ENCODE results near the gene ATP4B. TPM values are rescaled to one million over a fixed set of nuclear protein-coding genes. Genes with fewer than 3 reads are reported as not detected.

Gene ATP4B
- total and polyA plus RNA-seq, 2 donors from 2014 or later, result 0.16 to 0.45 TPM

- peak; percentile 44 to 61 (median 54) for DNase-seq
- no peak for TF ChIP-seq CTCF (IDR thresholded peaks at IDR 0.05; ENCODE audit: borderline replicate concordance, extremely low read depth, insufficient read depth)
- H3K4me3 ChIP-seq (ENCODE audit: low read length in 3 of 3), result no peak overlapping the region
These were observed 2.5 kb downstream of the ATP4B start for GRCh38 chr13:113655346-113656002.

GRCh38 chr13:113654591-113655345 is 3.2 kb downstream of the ATP4B start:
- FAIRE-seq (no peak), DNase-seq (peak in 2 of 5 donors; percentile 50 to 65)
- Histone ChIP-seq H3K4me1 (ENCODE audit: control insufficient read depth in 2 of 3, insufficient read depth in 2 of 3, low read depth in 1 of 3, low read length in 3 of 3) (peaks cover 0 to 2% (median 0%) of the 10 kb centered on the region in 3 donors), H3K9ac (ENCODE audit: low read length in 3 of 3) (no peak overlapping the region), H3K4me3 (ENCODE audit: low read length in 3 of 3) (no peak overlapping the region), H3K27me3 (ENCODE audit: control insufficient read depth, insufficient read depth, low read length) (no peaks in the 10 kb centered on the region), H3K36me3 (ENCODE audit: control insufficient read depth in 2 of 3, insufficient read depth in 3 of 3, low read length in 3 of 3) (no peaks in the 10 kb centered on the region), H3K27ac (ENCODE audit: low read depth in 2 of 2, low read length in 2 of 2) (no peak overlapping the region), H3K9me3 (ENCODE audit: control insufficient read depth in 2 of 3, insufficient read depth in 1 of 3, low read length in 3 of 3) (no peaks in the 10 kb centered on the region)
- intact Hi-C loops (cut with DNase I), result no loop called here
- TF ChIP-seq CTCF (IDR thresholded peaks at IDR 0.05; ENCODE audit: borderline replicate concordance, extremely low read depth, insufficient read depth), result no peak

More at GRCh38 chr13:113655346-113656002, 2.5 kb downstream of the ATP4B start:
- no peak overlapping the region for H3K9ac ChIP-seq (ENCODE audit: low read length in 3 of 3)
- FAIRE-seq, result no peak
- H3K27ac ChIP-seq (ENCODE audit: low read depth in 2 of 2, low read length in 2 of 2), result no peak overlapping the region
- intact Hi-C loops (cut with DNase I), result no loop called here
- peaks cover 0 to 2% (median 0%) of the 10 kb centered on the region in 3 donors for H3K4me1 ChIP-seq (ENCODE audit: control insufficient read depth in 2 of 3, insufficient read depth in 2 of 3, low read depth in 1 of 3, low read length in 3 of 3)
- no peaks in the 10 kb centered on the region for H3K27me3 ChIP-seq (ENCODE audit: control insufficient read depth, insufficient read depth, low read length)
- H3K36me3 ChIP-seq (ENCODE audit: control insufficient read depth in 2 of 3, insufficient read depth in 3 of 3, low read length in 3 of 3), result no peaks in the 10 kb centered on the region
- no peaks in the 10 kb centered on the region for H3K9me3 ChIP-seq (ENCODE audit: control insufficient read depth in 2 of 3, insufficient read depth in 1 of 3, low read length in 3 of 3)

- TF ChIP-seq CTCF (IDR thresholded peaks at IDR 0.05; ENCODE audit: borderline replicate concordance, extremely low read depth, insufficient read depth), result no peak
- Histone ChIP-seq H3K36me3 (ENCODE audit: control insufficient read depth in 2 of 3, insufficient read depth in 3 of 3, low read length in 3 of 3) (no peaks in the 10 kb centered on the region), H3K27ac (ENCODE audit: low read depth in 2 of 2, low read length in 2 of 2) (no peak overlapping the region), H3K27me3 (ENCODE audit: control insufficient read depth, insufficient read depth, low read length) (no peaks in the 10 kb centered on the region), H3K9ac (ENCODE audit: low read length in 3 of 3) (no peak overlapping the region), H3K9me3 (ENCODE audit: control insufficient read depth in 2 of 3, insufficient read depth in 1 of 3, low read length in 3 of 3) (no peaks in the 10 kb centered on the region), H3K4me1 (ENCODE audit: control insufficient read depth in 2 of 3, insufficient read depth in 2 of 3, low read depth in 1 of 3, low read length in 3 of 3) (peaks cover 0 to 2% (median 0%) of the 10 kb centered on the region in 3 donors), H3K4me3 (ENCODE audit: low read length in 3 of 3) (no peak overlapping the region)
- DNase-seq (peak in 3 of 5 donors; percentile 20 to 26 (median 23)), FAIRE-seq (no peak)
- intact Hi-C loops (cut with DNase I), result no loop called here
These were observed 3.8 kb downstream of the ATP4B start for GRCh38 chr13:113654175-113654560.
